NCI-H748 (cell line): ENCODE measurements around the gene SLC13A5.

ENCODE experiments used
- DNase-seq: peaks from one replicate; lab custom pipeline; 2025; ENCODE audit not compliant: unreplicated experiment; lab: John Stamatoyannopoulos, UW

Gene SLC13A5

DNA sequence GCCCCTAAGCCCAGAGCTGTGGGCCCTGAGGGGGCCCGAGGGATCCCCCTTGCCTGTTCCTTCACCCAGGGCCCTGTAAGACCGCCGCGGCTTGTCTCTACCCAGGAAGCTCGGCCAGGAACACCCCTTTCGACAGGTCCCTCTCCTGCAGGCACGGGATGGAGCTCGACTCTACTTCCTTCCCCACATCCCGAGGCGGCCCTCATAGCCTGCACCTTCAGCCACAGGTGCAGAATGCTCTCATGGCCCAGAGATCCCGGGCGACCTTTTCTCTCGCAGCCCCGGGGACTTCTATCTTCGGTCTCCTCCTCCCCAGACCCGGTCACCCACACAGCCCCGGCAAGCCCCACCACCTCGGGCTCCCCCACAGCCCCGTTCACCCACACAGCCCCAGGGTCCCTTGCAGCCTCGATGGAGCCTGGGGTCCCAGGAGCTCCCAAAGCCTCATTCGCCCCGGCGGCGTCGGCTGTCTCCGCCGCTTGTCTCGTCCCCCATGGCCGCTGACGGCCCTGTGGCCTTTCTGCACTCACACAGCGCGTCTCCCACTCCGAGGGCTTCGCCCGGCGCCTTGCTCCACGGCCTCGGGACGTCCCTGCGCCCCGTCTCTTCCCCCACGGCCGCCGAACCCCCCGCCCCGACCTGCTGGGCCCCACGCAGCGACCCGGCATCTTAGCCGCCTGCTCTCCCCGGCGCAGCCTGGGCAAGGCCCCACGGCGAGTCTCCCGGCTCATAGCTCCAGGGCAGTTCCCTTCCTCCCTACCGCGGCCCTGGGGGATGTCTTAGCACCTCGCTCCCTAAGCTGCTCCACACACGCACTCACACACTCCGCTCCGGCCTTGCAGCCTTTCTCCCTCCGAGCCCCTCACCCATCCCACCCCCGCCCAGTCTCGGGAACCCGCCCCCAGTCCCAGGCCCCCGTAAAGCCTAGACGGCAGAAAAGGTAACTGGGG lies 73.3 kb downstream of the SLC13A5 start:
- peak; percentile 71 for DNase-seq

DNA sequence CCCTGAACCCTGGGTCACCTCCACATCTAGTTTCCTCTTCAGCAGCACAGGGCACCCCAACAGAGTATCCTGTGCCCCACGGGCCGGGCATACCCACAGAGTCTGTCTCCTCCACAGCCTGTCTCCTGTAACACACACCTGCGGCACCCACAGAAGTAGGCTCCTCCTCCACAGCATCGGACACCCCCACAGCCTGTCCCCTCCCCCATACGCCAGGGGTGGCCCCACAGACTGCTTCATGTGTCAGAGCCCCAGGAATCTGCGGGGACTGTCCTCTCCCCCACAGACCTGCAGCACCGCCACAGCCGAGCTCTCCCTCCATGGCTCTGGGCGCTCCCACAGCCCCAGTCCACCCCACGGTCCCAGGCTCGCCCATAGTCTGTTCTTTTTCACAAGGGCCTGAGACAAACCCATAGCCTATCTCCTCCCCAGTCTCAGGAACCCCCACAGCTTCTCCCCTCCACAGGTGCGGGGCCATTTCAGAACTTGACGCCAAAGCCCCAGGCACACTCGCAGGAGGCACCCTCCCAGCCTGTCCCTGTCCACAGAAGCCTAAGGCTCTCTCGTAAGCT lies 74.1 kb downstream of the SLC13A5 start:
- no peak for DNase-seq

DNA sequence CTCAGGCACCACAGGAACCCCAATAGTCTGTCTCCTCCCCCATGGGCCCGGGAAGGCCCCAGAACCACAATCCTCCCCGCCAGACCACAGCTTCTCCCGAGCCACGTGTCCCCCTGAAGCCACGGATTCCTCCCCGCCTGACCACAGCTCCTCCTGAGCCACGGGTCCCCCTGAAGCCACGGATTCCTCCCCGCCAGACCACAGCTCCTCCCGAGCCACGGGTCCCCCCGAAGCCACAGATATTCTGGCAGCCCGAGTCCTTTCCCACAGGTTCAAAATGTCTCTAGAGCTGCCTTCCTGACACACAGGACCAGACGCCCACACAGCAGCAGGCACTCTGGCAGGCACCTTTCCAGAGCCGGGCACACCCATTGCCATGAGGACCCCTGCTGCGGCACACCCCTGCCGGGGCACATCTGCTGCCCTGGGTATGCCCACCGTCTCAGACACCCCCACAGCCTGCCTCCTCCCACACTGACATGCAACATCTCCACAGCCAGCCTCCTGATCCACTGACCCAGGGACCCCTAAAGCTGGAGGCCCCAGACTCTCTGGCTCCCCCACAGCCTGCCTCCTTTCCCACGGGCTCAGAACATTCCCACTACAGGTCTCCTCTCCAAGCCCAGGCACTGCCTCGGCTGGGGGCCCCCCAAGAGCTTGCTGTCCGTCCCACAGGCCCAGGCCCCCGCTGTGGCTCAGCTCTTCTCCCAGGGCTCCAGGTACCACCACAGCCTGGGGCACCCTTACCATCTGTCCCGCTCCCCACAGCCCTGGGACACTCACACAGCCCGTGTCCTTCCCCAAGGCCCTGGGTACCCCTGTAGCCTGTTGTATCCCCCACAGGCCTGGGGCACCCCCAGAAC lies 74.9 kb downstream of the SLC13A5 start:
- DNase-seq, result no peak

DNA sequence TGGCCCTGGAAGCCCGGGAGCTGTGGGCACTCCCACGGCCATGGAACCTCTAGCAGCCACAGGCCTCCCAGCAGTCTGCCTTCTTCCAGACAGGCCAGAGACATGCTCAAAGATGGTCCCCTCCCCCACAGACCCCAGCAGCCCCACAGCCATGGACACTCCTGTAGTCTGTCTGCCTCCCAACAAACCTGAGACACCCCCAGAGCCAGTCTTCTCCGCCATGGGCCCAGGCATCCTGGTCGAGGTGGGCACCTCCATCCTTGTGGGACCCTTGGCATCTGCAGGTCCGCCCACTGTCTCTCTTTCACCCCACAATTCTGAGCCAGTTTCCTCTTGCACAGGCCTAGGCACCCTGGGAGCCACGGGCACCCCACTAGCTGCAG lies 75.7 kb downstream of the SLC13A5 start:
- DNase-seq, result no peak

DNA sequence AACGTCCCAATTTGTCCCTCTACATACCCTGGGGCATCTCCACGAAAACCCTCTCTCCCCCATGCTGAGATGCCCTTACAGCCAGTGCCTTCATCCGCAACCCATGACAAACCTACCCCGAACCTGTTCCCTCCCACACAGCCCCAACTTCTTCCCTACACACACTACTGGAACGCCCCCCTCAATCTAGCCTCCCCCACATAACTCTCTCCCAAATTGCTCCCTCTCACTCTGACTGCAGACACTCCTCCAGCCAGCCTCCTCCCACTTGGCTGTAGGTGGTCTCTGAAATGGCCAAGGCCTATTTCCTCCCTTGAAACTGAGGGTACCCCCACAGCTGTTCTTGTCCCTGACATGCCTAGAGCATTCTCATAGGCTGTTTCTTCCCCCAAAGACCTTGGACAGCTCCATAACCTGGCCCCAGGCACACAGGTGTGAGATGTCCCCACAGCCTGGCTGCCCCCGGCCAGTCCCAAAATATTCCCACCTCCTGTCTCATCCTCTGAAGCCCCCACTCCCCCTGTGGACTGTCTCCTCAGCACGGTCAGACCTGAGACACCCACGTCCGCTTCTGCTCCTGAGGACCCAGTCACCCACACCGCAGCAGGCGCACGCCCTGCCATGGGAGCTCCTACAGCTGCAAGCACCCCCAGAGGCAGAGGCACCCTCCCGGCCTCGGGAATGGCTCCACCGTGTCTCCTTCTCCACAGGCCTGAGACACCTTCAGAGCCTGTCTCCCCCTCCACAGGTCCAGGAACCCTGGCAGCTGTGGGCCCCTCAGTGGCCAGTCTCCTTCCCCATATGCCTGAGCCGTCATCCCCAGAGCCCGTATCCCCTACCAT lies 76.3 kb downstream of the SLC13A5 start:
- no peak for DNase-seq

DNA sequence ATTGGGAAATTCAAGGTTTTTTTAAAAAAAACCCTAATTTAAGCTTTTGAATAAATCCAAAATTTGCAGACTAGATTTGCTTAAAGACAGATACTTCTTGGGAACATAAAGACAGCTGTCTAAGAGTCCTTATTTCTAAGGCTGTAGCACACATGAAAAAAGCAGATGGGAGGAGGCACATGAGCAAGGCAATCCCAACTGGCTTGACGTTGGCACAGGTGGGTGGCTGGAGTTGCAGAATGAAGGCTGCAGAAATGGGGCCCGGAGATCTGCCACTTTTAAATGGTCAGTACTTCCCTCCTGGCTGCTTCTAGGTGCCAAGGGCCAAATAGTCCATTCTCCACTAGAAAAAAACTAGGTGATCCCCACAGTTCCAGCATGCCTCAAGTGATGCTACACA lies 77.1 kb downstream of the SLC13A5 start:
- no peak for DNase-seq
